HepG2 (cell line): ENCODE data around the gene HPDL. TPM values are rescaled to one million over a fixed set of nuclear protein-coding genes. Genes with fewer than 3 reads are reported as not detected.

ENCODE experiments used
- ATM ChIP-seq: fragments of 450-650 bp; IDR thresholded peaks from 2 replicates; pipeline ENCODE4 v1.7.1; 2017; ENCODE audit warnings: mild to moderate bottlenecking, borderline replicate concordance
- BRCA1 ChIP-seq: sonication (generic); formaldehyde crosslinking; IDR thresholded peaks from 2 replicates; pipeline ENCODE4 v1.4.0; 2020; ENCODE audit warnings: missing genetic modification reagents
- CC2D1A ChIP-seq: sonication (generic); formaldehyde crosslinking; IDR thresholded peaks from 2 replicates; pipeline ENCODE4 v1.8.1; 2023; ENCODE audit warnings: mild to moderate bottlenecking, missing genetic modification reagents
- CCDC6 ChIP-seq: sonication (generic); formaldehyde crosslinking; IDR thresholded peaks from 2 replicates; pipeline ENCODE4 v1.8.1; 2022; ENCODE audit warnings: mild to moderate bottlenecking, missing genetic modification reagents, moderate library complexity
- DDIT3 ChIP-seq: sonication (generic); formaldehyde crosslinking; IDR thresholded peaks from 2 replicates; pipeline ENCODE4 v1.4.0; 2020; ENCODE audit warnings: mild to moderate bottlenecking, missing genetic modification reagents
- FOXC1 ChIP-seq: sonication (generic); formaldehyde crosslinking; IDR thresholded peaks from 2 replicates; pipeline ENCODE4 v1.8.0; 2022; ENCODE audit warnings: mild to moderate bottlenecking, missing genetic modification reagents, borderline replicate concordance
- GMEB2 ChIP-seq: IDR thresholded peaks from 2 replicates; pipeline ENCODE4 v1.6.1; 2016; ENCODE audit warnings: missing biosample characterization, missing genetic modification reagents, low read depth
- GPN1 ChIP-seq: sonication (generic); formaldehyde crosslinking; IDR thresholded peaks from 2 replicates; pipeline ENCODE4 v1.5.1; 2020; ENCODE audit warnings: missing genetic modification reagents, borderline replicate concordance
- MAX ChIP-seq: IDR thresholded peaks from 2 replicates; pipeline ENCODE4 v1.6.1; 2012; ENCODE audit warnings: inconsistent platforms
- MBD4 ChIP-seq: IDR thresholded peaks from 2 replicates; pipeline ENCODE4 v1.6.1; 2012; ENCODE audit warnings: low read length, inconsistent platforms, borderline replicate concordance
- MIXL1 ChIP-seq: IDR thresholded peaks from 2 replicates; pipeline ENCODE4 v1.6.1; 2016
- PCBP1 ChIP-seq: fragments of 200-400 bp; formaldehyde crosslinking; IDR thresholded peaks from 2 replicates; pipeline ENCODE4 v1.6.1; 2017; ENCODE audit warnings: mild to moderate bottlenecking, low read depth, low read length, borderline replicate concordance
- SMARCC2 ChIP-seq: fragments of 450-650 bp; IDR thresholded peaks from 2 replicates; pipeline ENCODE4 v1.6.1; 2017; ENCODE audit warnings: antibody characterized with exemption, mild to moderate bottlenecking
- SP5 ChIP-seq: IDR thresholded peaks from 2 replicates; pipeline ENCODE4 v1.6.1; 2016; ENCODE audit warnings: low read depth, borderline replicate concordance
- TAF15 ChIP-seq: fragments of 200-400 bp; formaldehyde crosslinking; IDR thresholded peaks from one replicate; pipeline ENCODE4 v1.6.1; 2018; ENCODE audit warnings: mild to moderate bottlenecking, low read depth, low read length; ENCODE audit not compliant: poor library complexity, severe bottlenecking
- ZBTB49 ChIP-seq: sonication (generic); formaldehyde crosslinking; IDR thresholded peaks from 2 replicates; pipeline ENCODE4 v1.4.0; 2020; ENCODE audit warnings: missing genetic modification reagents, borderline replicate concordance
- ZHX1 ChIP-seq: sonication (generic); formaldehyde crosslinking; IDR thresholded peaks from 2 replicates; pipeline ENCODE4 v1.8.1; 2022; ENCODE audit warnings: low read depth, mild to moderate bottlenecking, missing genetic modification reagents
- ZNF263 ChIP-seq: sonication (generic); formaldehyde crosslinking; IDR thresholded peaks from 2 replicates; pipeline ENCODE4 v1.4.0; 2020; ENCODE audit warnings: missing genetic modification reagents
- ZNF691 ChIP-seq: sonication (generic); formaldehyde crosslinking; IDR thresholded peaks from 2 replicates; pipeline ENCODE4 v1.4.0; 2020; ENCODE audit warnings: missing genetic modification reagents, low read depth, mild to moderate bottlenecking, borderline replicate concordance
- polyA plus RNA-seq, 8 experiments: library from polyadenylated mRNA; depleted of rRNA in 3 of 8; stranded (reverse) in 7 of 8; unstranded in 1 of 8; fragments of >200 nt; fragmentation: Illumina TruSeq in 4 of 8; extraction: Trizol in 4 of 8; gene quantifications; 2 replicates each; pipeline versions ENCODE4 v1.2.1 to v1.2.3, GENCODE V29; 2011 to 2016; ENCODE audit warnings: low read depth in 4 of 8, missing spikeins in 1 of 8, mixed read lengths in 1 of 8; ENCODE audit not compliant: insufficient read depth in 1 of 8
- total RNA-seq, 5 experiments: library from RNA; depleted of rRNA; stranded (reverse); fragments of >200 nt; fragmentation: Illumina TruSeq; extraction: Trizol; gene quantifications; 2 replicates each; pipeline ENCODE4 v1.2.3, GENCODE V29; 2016; ENCODE audit warnings: low read depth in 1 of 5

The HPDL gene
- total and polyA plus RNA-seq, 2 of the 13 experiments (the other 11 are each of a cell fraction or from before 2014, with no cell fraction given): not detected

GRCh38 chr1:45339789-45340558, 13.3 kb downstream of the HPDL start, which contains the start of the genes MUTYH and TOE1 (continued):
- TF ChIP-seq GPN1 (CRISPR knock-in tag): no peak
- TF ChIP-seq CC2D1A: no peak
- TF ChIP-seq MIXL1 (CRISPR knock-in tag): peak; percentile 49; the same call in 1 of the 2 replicates
- TF ChIP-seq TAF15: no peak
- TF ChIP-seq DDIT3 (CRISPR knock-in tag): no peak
- peak; percentile 91 for TF ChIP-seq CCDC6 (CRISPR knock-in tag)
- TF ChIP-seq GMEB2: peak; percentile 46
- peak; percentile 96 for TF ChIP-seq ZHX1 (CRISPR knock-in tag)
- no peak for TF ChIP-seq BRCA1 (CRISPR knock-in tag)
- TF ChIP-seq MAX: peak; percentile 71
- no peak for TF ChIP-seq ATM
- 0 out of 2 replicates have a peak, but pooled peaks have one; percentile 47 for TF ChIP-seq PCBP1
- no peak for TF ChIP-seq ZBTB49 (CRISPR knock-in tag)
- no peak for TF ChIP-seq SMARCC2
- peak; percentile 83 for TF ChIP-seq FOXC1 (CRISPR knock-in tag)
- peak; percentile 25; the same call in 1 of the 2 replicates for TF ChIP-seq SP5
- TF ChIP-seq ZNF691: peak; percentile 57; the same call in 1 of the 2 replicates
- TF ChIP-seq MBD4: no peak
- peak; percentile 9; the same call in 1 of the 2 replicates for TF ChIP-seq ZNF263 (CRISPR knock-in tag)
